ENCODE measurements around the gene OR2L13. TPM values are rescaled to one million over a fixed set of nuclear protein-coding genes. Genes with fewer than 3 reads are reported as not detected.

The OR2L13 gene
- total RNA-seq (2022; extraction: Qiagen RNA extraction): not detected in 5 replicates

GRCh38 chr1:248094884-248095283, at the start of gene OR2L13:
TSS of gene OR2L13 (plus strand) at chr1:248095184. CDS start at chr1:248099376, 4,192 bp downstream.

GRCh38 chr1:248046536-248046935, 48.4 kb upstream of the OR2L13 start, which contains the start of gene OR2L3:
TSS of gene OR2L3 (plus strand) at chr1:248046836. CDS start at chr1:248060682, 13,846 bp downstream.

GRCh38 chr1:248144513-248145198, 49.7 kb downstream of the OR2L13 start, which contains the start of gene OR2M5:
TSS of gene OR2M5 (plus strand) at chr1:248145148. CDS start at chr1:248145148, 0 bp downstream.

Other genes with a start within 250 kb of the OR2L13 start
- not detected in 5 replicates for gene TRIM58, start 238.0 kb upstream of the OR2L13 start, total RNA-seq (2022; extraction: Qiagen RNA extraction)
- gene OR2W3, start 199.6 kb upstream of the OR2L13 start, total RNA-seq (2022; extraction: Qiagen RNA extraction): not detected in 5 replicates
- gene OR2T8, start 174.9 kb upstream of the OR2L13 start, total RNA-seq (2022; extraction: Qiagen RNA extraction): not detected in 5 replicates
- not detected in 5 replicates for gene OR2AJ1, start 170.3 kb upstream of the OR2L13 start, total RNA-seq (2022; extraction: Qiagen RNA extraction)
- not detected in 5 replicates for gene OR2L8, start 146.3 kb upstream of the OR2L13 start, total RNA-seq (2022; extraction: Qiagen RNA extraction)
- gene OR2AK2, start 130.0 kb upstream of the OR2L13 start, total RNA-seq (2022; extraction: Qiagen RNA extraction): not detected in 5 replicates
- not detected in 5 replicates for gene OR2L5, start 81.5 kb upstream of the OR2L13 start, total RNA-seq (2022; extraction: Qiagen RNA extraction)
- not detected in 5 replicates for gene OR2L2, start 65.1 kb upstream of the OR2L13 start, total RNA-seq (2022; extraction: Qiagen RNA extraction)
- gene OR2L3, start 48.3 kb upstream of the OR2L13 start, total RNA-seq (2022; extraction: Qiagen RNA extraction): not detected in 5 replicates
- gene OR2M5, start 50.0 kb downstream of the OR2L13 start, total RNA-seq (2022; extraction: Qiagen RNA extraction): not detected in 5 replicates
- gene OR2M2, start 79.6 kb downstream of the OR2L13 start, total RNA-seq (2022; extraction: Qiagen RNA extraction): not detected in 5 replicates
- gene OR2M3, start 102.1 kb downstream of the OR2L13 start, total RNA-seq (2022; extraction: Qiagen RNA extraction): not detected in 5 replicates
- not detected in 5 replicates for gene OR2M4, start 136.2 kb downstream of the OR2L13 start, total RNA-seq (2022; extraction: Qiagen RNA extraction)
- not detected in 5 replicates for gene OR2T33, start 182.8 kb downstream of the OR2L13 start, total RNA-seq (2022; extraction: Qiagen RNA extraction)
- gene OR2T12, start 208.2 kb downstream of the OR2L13 start, total RNA-seq (2022; extraction: Qiagen RNA extraction): not detected in 5 replicates
- not detected in 5 replicates for gene OR2M7, start 229.4 kb downstream of the OR2L13 start, total RNA-seq (2022; extraction: Qiagen RNA extraction)